Adrenal gland (tissue), 5 donors: ENCODE measurements around the gene GSG1.

ENCODE experiments used
- POLR2A ChIP-seq, 2 donors: fragments of 450-650 bp; IDR thresholded peaks; one replicate each; pipeline ENCODE4 v1.6.1; 2017; ENCODE audit warnings: antibody characterized with exemption in 2 of 2, mild to moderate bottlenecking in 2 of 2, moderate library complexity in 1 of 2
- TF ChIP-seq, protein P1 (sequence below), 6 experiments: fragments of 450-650 bp in 4 of 6; fragments of 200-600 bp in 2 of 6; sonication (generic) in 1 of 6; IDR thresholded peaks; 1 replicate in 5 of 6; 2 replicates in 1 of 6; pipeline versions ENCODE4 v1.5.1 to v1.8.0; 2016 to 2021; ENCODE audit warnings: antibody characterized with exemption in 6 of 6, mild to moderate bottlenecking in 2 of 6, moderate library complexity in 1 of 6
- donor health status: DM: no; HTN: no; CAD: no.

DNA sequence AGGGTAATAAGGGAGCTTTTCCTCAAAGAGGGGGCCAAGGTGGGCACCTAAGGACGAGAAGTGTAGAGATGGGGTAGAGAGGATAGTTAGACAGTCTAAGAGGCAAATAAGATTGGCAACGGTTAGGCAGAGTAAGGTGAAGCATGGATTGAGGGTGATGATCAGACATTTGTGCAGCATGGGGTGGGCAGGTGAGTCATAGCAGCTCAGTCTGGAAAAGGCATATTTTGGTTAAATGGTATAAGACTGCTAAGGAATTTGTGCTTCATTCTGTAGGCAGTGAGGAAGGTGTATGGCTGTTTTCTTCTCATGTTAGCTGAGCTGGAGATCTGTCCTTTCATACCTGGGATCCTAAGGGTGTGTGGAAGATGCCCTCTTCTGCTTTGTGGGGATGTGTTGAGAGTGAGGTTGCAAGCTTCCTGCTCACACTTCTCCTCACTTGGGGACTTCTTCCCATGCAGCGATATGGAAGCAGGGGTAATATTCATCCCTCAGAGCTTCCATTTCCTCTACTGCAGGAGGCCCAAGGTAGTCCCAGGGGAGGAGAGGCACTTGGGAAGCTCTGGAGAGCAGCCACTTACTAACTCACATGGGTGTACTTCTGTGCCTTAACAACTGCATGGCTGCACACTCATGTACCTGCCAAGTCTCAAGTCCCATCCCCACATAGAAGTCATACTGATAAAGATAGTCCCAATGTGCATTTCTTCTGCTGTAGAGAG lies 28.9 kb downstream of the GSG1 start:
- TF ChIP-seq, protein P1, sequence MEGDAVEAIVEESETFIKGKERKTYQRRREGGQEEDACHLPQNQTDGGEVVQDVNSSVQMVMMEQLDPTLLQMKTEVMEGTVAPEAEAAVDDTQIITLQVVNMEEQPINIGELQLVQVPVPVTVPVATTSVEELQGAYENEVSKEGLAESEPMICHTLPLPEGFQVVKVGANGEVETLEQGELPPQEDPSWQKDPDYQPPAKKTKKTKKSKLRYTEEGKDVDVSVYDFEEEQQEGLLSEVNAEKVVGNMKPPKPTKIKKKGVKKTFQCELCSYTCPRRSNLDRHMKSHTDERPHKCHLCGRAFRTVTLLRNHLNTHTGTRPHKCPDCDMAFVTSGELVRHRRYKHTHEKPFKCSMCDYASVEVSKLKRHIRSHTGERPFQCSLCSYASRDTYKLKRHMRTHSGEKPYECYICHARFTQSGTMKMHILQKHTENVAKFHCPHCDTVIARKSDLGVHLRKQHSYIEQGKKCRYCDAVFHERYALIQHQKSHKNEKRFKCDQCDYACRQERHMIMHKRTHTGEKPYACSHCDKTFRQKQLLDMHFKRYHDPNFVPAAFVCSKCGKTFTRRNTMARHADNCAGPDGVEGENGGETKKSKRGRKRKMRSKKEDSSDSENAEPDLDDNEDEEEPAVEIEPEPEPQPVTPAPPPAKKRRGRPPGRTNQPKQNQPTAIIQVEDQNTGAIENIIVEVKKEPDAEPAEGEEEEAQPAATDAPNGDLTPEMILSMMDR (IDR thresholded peaks at IDR 0.05): no peak
- no peak for TF ChIP-seq POLR2A (IDR thresholded peaks at IDR 0.05)
